Liver (tissue), 9 donors: ENCODE data around the gene CRB2. TPM values are rescaled to one million over a fixed set of nuclear protein-coding genes. Genes with fewer than 3 reads are reported as not detected.

Experiments
- DNase-seq: peaks from one replicate; pipeline ENCODE4 v3.0.0-alpha.2; 2017; ENCODE audit warnings: low spot score
- H3K27ac ChIP-seq, 2 donors: one replicate each; pipeline ENCODE4 v1.7.0; 2013; ENCODE audit warnings: inconsistent platforms in 2 of 2, low read length in 2 of 2, control low read depth in 1 of 2, low read depth in 1 of 2, mild to moderate bottlenecking in 1 of 2
- H3K27me3 ChIP-seq, 4 donors: one replicate each; pipeline versions ENCODE4 v1.6.1 to v1.7.0; 2013; ENCODE audit warnings: low read length in 3 of 4, inconsistent platforms in 1 of 4, mild to moderate bottlenecking in 1 of 4, moderate library complexity in 1 of 4; ENCODE audit not compliant: control insufficient read depth in 4 of 4, insufficient read depth in 4 of 4
- H3K36me3 ChIP-seq, 4 donors: one replicate each; pipeline versions ENCODE4 v1.6.1 to v1.7.0; 2013; ENCODE audit warnings: low read length in 3 of 4, mild to moderate bottlenecking in 3 of 4, low read depth in 1 of 4, moderate library complexity in 1 of 4; ENCODE audit not compliant: control insufficient read depth in 4 of 4, insufficient read depth in 3 of 4
- H3K4me1 ChIP-seq, 4 donors: one replicate each; pipeline versions ENCODE4 v1.6.1 to v1.7.0; 2013; ENCODE audit warnings: low read length in 3 of 4, mild to moderate bottlenecking in 3 of 4, moderate library complexity in 1 of 4; ENCODE audit not compliant: control insufficient read depth in 4 of 4, insufficient read depth in 4 of 4
- H3K4me3 ChIP-seq, 3 donors: one replicate each; pipeline versions ENCODE4 v1.6.1 to v1.7.0; 2013; ENCODE audit warnings: low read length in 3 of 3, control low read depth in 1 of 3, low read depth in 1 of 3, mild to moderate bottlenecking in 1 of 3
- H3K9ac ChIP-seq, 2 donors: one replicate each; pipeline ENCODE4 v1.7.0; 2013; ENCODE audit warnings: low read length in 2 of 2, mild to moderate bottlenecking in 2 of 2, moderate library complexity in 2 of 2, control low read depth in 1 of 2, low read depth in 1 of 2
- H3K9me3 ChIP-seq, 4 donors: one replicate each; pipeline versions ENCODE4 v1.6.1 to v1.7.0; 2013; ENCODE audit warnings: low read length in 3 of 4; ENCODE audit not compliant: control insufficient read depth in 4 of 4
- ATF3 ChIP-seq: IDR thresholded peaks from 2 replicates; pipeline ENCODE4 v1.6.1; 2016; ENCODE audit warnings: antibody characterized with exemption
- EGR1 ChIP-seq, 2 donors: IDR thresholded peaks; 2 replicates each; pipeline ENCODE4 v1.6.1; 2016 to 2018; ENCODE audit warnings: antibody characterized with exemption in 2 of 2, low read depth in 2 of 2
- FOXA1 ChIP-seq: IDR thresholded peaks from 2 replicates; pipeline ENCODE4 v1.6.1; 2016; ENCODE audit warnings: antibody characterized with exemption
- FOXA2 ChIP-seq: IDR thresholded peaks from 2 replicates; pipeline ENCODE4 v1.6.1; 2016; ENCODE audit warnings: antibody characterized with exemption
- GABPA ChIP-seq, 2 donors: IDR thresholded peaks in 1 of 2; conservative IDR thresholded peaks in 1 of 2; 2 replicates each; pipeline ENCODE4 v1.6.1; 2016; ENCODE audit warnings: antibody characterized with exemption in 2 of 2, mild to moderate bottlenecking in 1 of 2, moderate library complexity in 1 of 2
- HNF4G ChIP-seq: IDR thresholded peaks from 2 replicates; pipeline ENCODE4 v1.6.1; 2016; ENCODE audit warnings: antibody characterized with exemption
- JUND ChIP-seq, 2 donors: IDR thresholded peaks; 2 replicates each; pipeline ENCODE4 v1.6.1; 2016; ENCODE audit warnings: antibody characterized with exemption in 2 of 2
- NR2F2 ChIP-seq: IDR thresholded peaks from 2 replicates; pipeline ENCODE4 v1.6.1; 2016; ENCODE audit warnings: antibody characterized with exemption
- RAD21 ChIP-seq, 2 donors: IDR thresholded peaks; 2 replicates each; pipeline ENCODE4 v1.6.1; 2016; ENCODE audit warnings: antibody characterized with exemption in 2 of 2, mild to moderate bottlenecking in 2 of 2
- REST ChIP-seq: IDR thresholded peaks from 2 replicates; pipeline ENCODE4 v1.6.1; 2016; ENCODE audit warnings: antibody characterized with exemption, mild to moderate bottlenecking
- RXRA ChIP-seq, 2 donors: IDR thresholded peaks; 2 replicates each; pipeline ENCODE4 v1.6.1; 2017 to 2018; ENCODE audit warnings: antibody characterized with exemption in 2 of 2, mild to moderate bottlenecking in 1 of 2
- SP1 ChIP-seq: IDR thresholded peaks from 2 replicates; pipeline ENCODE4 v1.6.1; 2018; ENCODE audit warnings: antibody characterized with exemption, mild to moderate bottlenecking
- TAF1 ChIP-seq: conservative IDR thresholded peaks from 2 replicates; pipeline ENCODE4 v1.6.1; 2016; ENCODE audit warnings: antibody characterized with exemption, mild to moderate bottlenecking
- YY1 ChIP-seq: IDR thresholded peaks from 2 replicates; pipeline ENCODE4 v1.6.1; 2016; ENCODE audit warnings: antibody characterized with exemption, mild to moderate bottlenecking
- WGBS: extraction: QIAGEN DNeasy Blood & Tissue Kit; methylation state at CpG from one replicate; pipeline ENCODE4 v1.1.7; 2013; 5-methylcytosine and 5-hydroxymethylcytosine counted together
- polyA plus RNA-seq, 2 donors: library from polyadenylated mRNA; stranded (reverse) in 1 of 2; unstranded in 1 of 2; fragments of 200-250 nt in 1 of 2; fragments of >200 nt in 1 of 2; fragmentation: Nextera tagmentation in 1 of 2; extraction: Ambion mirVana in 1 of 2; gene quantifications; one replicate each; pipeline versions ENCODE4 v1.2.1 to v1.2.3, GENCODE V29; 2013 to 2015
- total RNA-seq, 2 donors: library from RNA; depleted of rRNA; stranded (reverse); fragments of >200 nt; gene quantifications; one replicate each; pipeline ENCODE4 v1.2.3, GENCODE V29; 2014
- donor health status: healthy.
- donor health status: healthy.
- donor health status: healthy.
- donor health status: healthy.
- donor health status: healthy.

CRB2 gene
- total and polyA plus RNA-seq, 4 donors: 1.7 TPM; not detected in 3

- H3K27ac ChIP-seq: no peak overlapping the region
- no peak for DNase-seq
- no peaks in the 10 kb centered on the region for H3K9me3 ChIP-seq
- H3K27me3 ChIP-seq: no peaks in the 10 kb centered on the region
- TF ChIP-seq TAF1: no peak
- no peak for TF ChIP-seq YY1
- TF ChIP-seq ATF3: no peak
- peaks cover 0 to 10% (median 6%) of the 10 kb centered on the region in 4 donors for H3K4me1 ChIP-seq
- H3K36me3 ChIP-seq: no peaks in the 10 kb centered on the region
- H3K4me3 ChIP-seq: no peak overlapping the region
- 87% methylated on average over 9 of the region's 9 CpGs for WGBS
- H3K9ac ChIP-seq: no peak overlapping the region
These were observed 10.0 kb upstream of the CRB2 start for GRCh38 chr9:123346026-123346425.

GRCh38 chr9:123346826-123347225 is 9.2 kb upstream of the CRB2 start:
- Histone ChIP-seq H3K27me3 (no peaks in the 10 kb centered on the region), H3K36me3 (no peaks in the 10 kb centered on the region), H3K9ac (no peak overlapping the region), H3K4me3 (no peak overlapping the region), H3K4me1 (peaks cover 0 to 10% (median 6%) of the 10 kb centered on the region in 4 donors), H3K9me3 (no peaks in the 10 kb centered on the region), H3K27ac (no peak overlapping the region)
- WGBS: 99% methylated on average over 3 of the region's 3 CpGs
- DNase-seq: no peak
- no peak for TF ChIP-seq FOXA2
- TF ChIP-seq SP1: no peak
- no peak for TF ChIP-seq FOXA1
- TF ChIP-seq REST: no peak
- no peak for TF ChIP-seq JUND (IDR thresholded peaks at IDR 0.05)
- TF ChIP-seq HNF4G: no peak
- no peak for TF ChIP-seq NR2F2
- TF ChIP-seq GABPA (IDR thresholded peaks at IDR 0.05 in 1 of 2, conservative IDR thresholded peaks at IDR 0.05 in 1 of 2): no peak
- no peak for TF ChIP-seq ATF3

GRCh38 chr9:123347289-123348060 is 8.5 kb upstream of the CRB2 start:
- H3K4me1 ChIP-seq: peaks cover 0 to 10% (median 6%) of the 10 kb centered on the region in 4 donors
- H3K27ac ChIP-seq: no peak overlapping the region
- WGBS: 85% methylated on average over 12 of the region's 12 CpGs
- no peak overlapping the region for H3K9ac ChIP-seq
- DNase-seq: no peak
- H3K36me3 ChIP-seq: no peaks in the 10 kb centered on the region
- no peaks in the 10 kb centered on the region for H3K9me3 ChIP-seq
- H3K27me3 ChIP-seq: no peaks in the 10 kb centered on the region
- no peak overlapping the region for H3K4me3 ChIP-seq
- TF ChIP-seq RXRA (IDR thresholded peaks at IDR 0.05): no peak
- TF ChIP-seq TAF1: no peak
- TF ChIP-seq EGR1 (IDR thresholded peaks at IDR 0.05; ENCODE audit: low read depth in 2 of 2): no peak
- no peak for TF ChIP-seq FOXA2
- TF ChIP-seq SP1: no peak
- TF ChIP-seq RAD21 (IDR thresholded peaks at IDR 0.05): no peak
- TF ChIP-seq GABPA (IDR thresholded peaks at IDR 0.05 in 1 of 2, conservative IDR thresholded peaks at IDR 0.05 in 1 of 2): no peak
- TF ChIP-seq YY1: no peak
